HUDEP-2 (cell line): ENCODE measurements around the gene FOXJ3.
A peak's percentile ranks its signal among the peaks of the same experiment; 100 is the strongest.

Experiments used
- DNase-seq, 76 experiments: peaks; one replicate each; lab custom pipeline; 2025; ENCODE audit not compliant: unreplicated experiment in 76 of 76; lab: John Stamatoyannopoulos, UW

The FOXJ3 gene

GRCh38 chr1:42172381-42173133 is 162.5 kb downstream of the FOXJ3 start:
- no peak for DNase-seq

GRCh38 chr1:42171679-42172266 is 163.3 kb downstream of the FOXJ3 start:
- no peak for DNase-seq

GRCh38 chr1:42170779-42171621 is 164.0 kb downstream of the FOXJ3 start:
- DNase-seq = no peak

- no peak for DNase-seq
Observed at GRCh38 chr1:42168763-42169162, 166.3 kb downstream of the FOXJ3 start.

GRCh38 chr1:42168391-42168670 is 166.7 kb downstream of the FOXJ3 start:
- DNase-seq = no peak

GRCh38 chr1:42167611-42168390 is 167.2 kb downstream of the FOXJ3 start:
- no peak for DNase-seq

- DNase-seq = no peak
Observed at GRCh38 chr1:42165511-42166210, 169.4 kb downstream of the FOXJ3 start.

GRCh38 chr1:42164551-42165420 is 170.2 kb downstream of the FOXJ3 start, which contains the start of gene GUCA2A:
TSS of gene GUCA2A (minus strand) at chr1:42164745. CDS start at chr1:42164712, 33 bp downstream.
- no peak for DNase-seq

- no peak for DNase-seq
Observed at GRCh38 chr1:42163536-42164503, 171.2 kb downstream of the FOXJ3 start.

GRCh38 chr1:42163114-42163513 is 171.9 kb downstream of the FOXJ3 start:
- no peak for DNase-seq

GRCh38 chr1:42162181-42162580 is 172.9 kb downstream of the FOXJ3 start:
- DNase-seq = no peak

- no peak for DNase-seq
Observed at GRCh38 chr1:42158189-42158588, 176.8 kb downstream of the FOXJ3 start.

GRCh38 chr1:42157667-42158066 is 177.4 kb downstream of the FOXJ3 start:
- DNase-seq = peak in 6 of 76 experiments; percentile 1 to 9 (median 4)

GRCh38 chr1:42155362-42155761 is 179.7 kb downstream of the FOXJ3 start:
- no peak for DNase-seq

GRCh38 chr1:42154685-42155084 is 180.3 kb downstream of the FOXJ3 start:
- no peak for DNase-seq

- DNase-seq = no peak
Observed at GRCh38 chr1:42153624-42154023, 181.4 kb downstream of the FOXJ3 start.

GRCh38 chr1:42152907-42153600 is 182.0 kb downstream of the FOXJ3 start, which contains the start of gene GUCA2B:
TSS of gene GUCA2B (plus strand) at chr1:42153410. CDS start at chr1:42153451, 41 bp downstream.
- no peak for DNase-seq
